SK-N-SH (cell line): ENCODE measurements around the gene PNPLA5. TPM values are rescaled to one million over a fixed set of nuclear protein-coding genes. Genes with fewer than 3 reads are reported as not detected.

ENCODE experiments used
- CTCF ChIA-PET: fragments of 300-600, 350-600 bp; formaldehyde crosslinking; extraction: SDS; loops from one replicate; lab custom pipeline; 2021; lab: Yijun Ruan, JAX
- POLR2A ChIA-PET: fragments of 350-600 bp; sonication (Branson Sonifier 250); formaldehyde crosslinking; extraction: SDS; loops from one replicate; lab custom pipeline; 2020; ENCODE audit warnings: antibody characterized with exemption, inconsistent platforms; lab: Yijun Ruan, JAX
- DNase-seq: peaks from one replicate; pipeline ENCODE4 v3.0.0; 2012
- H2AFZ ChIP-seq: fragments of 200-600 bp; sonication (generic); 2 replicates; pipeline ENCODE4 v1.8.1; 2016; ENCODE audit warnings: antibody characterized with exemption, mild to moderate bottlenecking, low read depth
- H3F3A ChIP-seq: fragments of 200-600 bp; sonication (generic); replicated peaks from 2 replicates; pipeline ENCODE3; 2016; ENCODE audit warnings: antibody characterized with exemption, mild to moderate bottlenecking; ENCODE audit not compliant: insufficient read depth
- H3K27ac ChIP-seq, 2 experiments: fragments of 200-500 bp in 1 of 2; fragments of 200-600 bp in 1 of 2; sonication (Bioruptor generic) in 1 of 2; sonication (generic), shearing (Covaris generic) in 1 of 2; 2 replicates each; pipeline versions ENCODE4 v1.5.1 to v1.6.1; 2014 to 2016; ENCODE audit warnings: low read depth in 2 of 2, inconsistent platforms in 1 of 2, low read length in 1 of 2, mild to moderate bottlenecking in 1 of 2, mixed read lengths in 1 of 2
- H3K27me3 ChIP-seq: fragments of 200-600 bp; sonication (generic), shearing (Covaris generic); 2 replicates; pipeline ENCODE4 v1.6.1; 2016; ENCODE audit warnings: mixed run types; ENCODE audit not compliant: insufficient read depth
- H3K36me3 ChIP-seq, 2 experiments: fragments of 200-500 bp in 1 of 2; fragments of 200-600 bp in 1 of 2; sonication (Bioruptor generic) in 1 of 2; sonication (generic) in 1 of 2; replicated peaks in 1 of 2; 2 replicates each; pipeline versions ENCODE3 to v1.5.1; 2014 to 2016; ENCODE audit warnings: low read length in 1 of 2, mild to moderate bottlenecking in 1 of 2; ENCODE audit not compliant: insufficient read depth in 2 of 2, control insufficient read depth in 1 of 2
- H3K4me1 ChIP-seq, 2 experiments: fragments of 200-500 bp in 1 of 2; fragments of 200-600 bp in 1 of 2; sonication (Bioruptor generic) in 1 of 2; sonication (generic), shearing (Covaris generic) in 1 of 2; 2 replicates each; pipeline versions ENCODE4 v1.5.1 to v1.6.1; 2014 to 2016; ENCODE audit warnings: low read depth in 1 of 2, low read length in 1 of 2, mixed run types in 1 of 2; ENCODE audit not compliant: insufficient read depth in 2 of 2, control insufficient read depth in 1 of 2
- H3K4me2 ChIP-seq: fragments of 200-600 bp; sonication (generic), shearing (Covaris generic); 2 replicates; pipeline ENCODE4 v1.6.1; 2017; ENCODE audit warnings: mixed run types
- H3K4me3 ChIP-seq, 2 experiments: fragments of 200-500 bp in 1 of 2; fragments of 200-600 bp in 1 of 2; sonication (Bioruptor generic) in 1 of 2; sonication (generic), shearing (Covaris generic) in 1 of 2; 2 replicates each; pipeline versions ENCODE4 v1.5.1 to v1.8.1; 2014 to 2016; ENCODE audit warnings: low read depth in 2 of 2, inconsistent platforms in 1 of 2, low read length in 1 of 2, mild to moderate bottlenecking in 1 of 2, mixed read lengths in 1 of 2, moderate library complexity in 1 of 2
- H3K79me2 ChIP-seq: fragments of 200-600 bp; sonication (generic); 2 replicates; pipeline ENCODE4 v1.8.1; 2017; ENCODE audit warnings: mild to moderate bottlenecking; ENCODE audit not compliant: insufficient read depth
- H3K9ac ChIP-seq: fragments of 200-600 bp; sonication (generic); 2 replicates; pipeline ENCODE4 v1.6.1; 2017; ENCODE audit warnings: mixed run types
- H3K9me2 ChIP-seq: fragments of 200-600 bp; sonication (generic); 2 replicates; pipeline ENCODE4 v1.6.1; 2017; ENCODE audit warnings: mixed run types
- H3K9me3 ChIP-seq: fragments of 200-600 bp; sonication (generic); 2 replicates; pipeline ENCODE4 v1.6.1; 2017; ENCODE audit warnings: mixed run types, mild to moderate bottlenecking, moderate library complexity
- H4K20me1 ChIP-seq: fragments of 200-600 bp; sonication (generic); 2 replicates; pipeline ENCODE4 v1.6.1; 2017; ENCODE audit warnings: mild to moderate bottlenecking, mixed run types; ENCODE audit not compliant: insufficient read depth
- CHD2 ChIP-seq: fragments of 150-350 bp; IDR thresholded peaks from 2 replicates; pipeline ENCODE4 v1.6.1; 2018; ENCODE audit warnings: low read length; ENCODE audit not compliant: partially characterized antibody
- EP300 ChIP-seq, 2 experiments: IDR thresholded peaks; 2 replicates each; pipeline versions ENCODE4 v1.4.0 to v1.6.1; 2012; ENCODE audit warnings: borderline replicate concordance in 1 of 2, low read depth in 1 of 2, low read length in 1 of 2
- EZH2phosphoT487 ChIP-seq: fragments of 200-600 bp; sonication (generic); IDR thresholded peaks from 2 replicates; pipeline ENCODE4 v1.6.1; 2017; ENCODE audit warnings: low read depth, mixed run types, mild to moderate bottlenecking, antibody characterized with exemption, moderate library complexity, borderline replicate concordance
- FOXJ3 ChIP-seq: sonication (generic); formaldehyde crosslinking; IDR thresholded peaks from 2 replicates; pipeline ENCODE4 v1.5.1; 2020; ENCODE audit warnings: mild to moderate bottlenecking, missing genetic modification reagents
- GABPA ChIP-seq: IDR thresholded peaks from 2 replicates; pipeline ENCODE4 v1.4.0; 2012; ENCODE audit warnings: low read depth, mild to moderate bottlenecking
- GATA2 ChIP-seq: sonication (generic); formaldehyde crosslinking; IDR thresholded peaks from 2 replicates; pipeline ENCODE4 v1.5.0; 2020; ENCODE audit warnings: mild to moderate bottlenecking, missing genetic modification reagents
- JUND ChIP-seq: IDR thresholded peaks from 2 replicates; pipeline ENCODE4 v1.4.0; 2012
- MXI1 ChIP-seq: IDR thresholded peaks from 2 replicates; pipeline ENCODE4 v1.6.1; 2012; ENCODE audit warnings: mild to moderate bottlenecking, low read depth, low read length, improper control_type of control experiment
- NRF1 ChIP-seq: IDR thresholded peaks from 2 replicates; pipeline ENCODE4 v1.6.1; 2012; ENCODE audit warnings: low read depth, mild to moderate bottlenecking, low read length
- POLR2AphosphoS5 ChIP-seq: IDR thresholded peaks from 2 replicates; pipeline ENCODE4 v1.6.1; 2012; ENCODE audit warnings: low read depth, low read length
- RAD21 ChIP-seq: IDR thresholded peaks from 2 replicates; pipeline ENCODE4 v1.6.1; 2012; ENCODE audit warnings: mild to moderate bottlenecking, low read length
- RFX5 ChIP-seq: IDR thresholded peaks from 2 replicates; pipeline ENCODE4 v1.6.1; 2012; ENCODE audit warnings: mild to moderate bottlenecking, improper control_type of control experiment, low read length
- SMC3 ChIP-seq: IDR thresholded peaks from 2 replicates; pipeline ENCODE4 v1.6.1; 2012; ENCODE audit warnings: low read depth, low read length, improper control_type of control experiment
- TAF1 ChIP-seq: IDR thresholded peaks from 2 replicates; pipeline ENCODE4 v1.6.1; 2012; ENCODE audit warnings: low read depth, mild to moderate bottlenecking, low read length, moderate library complexity, borderline replicate concordance
- USF1 ChIP-seq: IDR thresholded peaks from 2 replicates; pipeline ENCODE4 v1.4.0; 2012; ENCODE audit warnings: low read depth, borderline replicate concordance
- YY1 ChIP-seq: IDR thresholded peaks from 2 replicates; pipeline ENCODE4 v1.4.0; 2012; ENCODE audit warnings: low read depth, mild to moderate bottlenecking
- ZBTB33 ChIP-seq: IDR thresholded peaks from 2 replicates; pipeline ENCODE4 v1.4.0; 2012; ENCODE audit warnings: low read depth, borderline replicate concordance
- WGBS: methylation state at CpG from one replicate; pipeline ENCODE4 v1.1.6; 2017; ENCODE audit warnings: low lambda C conversion rate; 5-methylcytosine and 5-hydroxymethylcytosine counted together
- polyA plus RNA-seq, 3 experiments: library from polyadenylated mRNA; depleted of rRNA; stranded (reverse); fragments of >200 nt; gene quantifications; 2 replicates each; pipeline ENCODE4 v1.2.3, GENCODE V29; 2012

PNPLA5 gene
- polyA plus RNA-seq, 1 of the 3 experiments (the other 2 are of a cell fraction) = not detected

- H4K20me1 ChIP-seq = no peaks in the 10 kb centered on the region
- no peak for TF ChIP-seq EZH2phosphoT487
- no peak for TF ChIP-seq MXI1
- TF ChIP-seq YY1 = no peak
- no peak for TF ChIP-seq EP300 (IDR thresholded peaks at IDR 0.05; ENCODE audit: borderline replicate concordance in 1 of 2, low read depth in 1 of 2, low read length in 1 of 2)
- no peak for TF ChIP-seq GABPA
- no peak for TF ChIP-seq RFX5
- no peak for TF ChIP-seq RAD21
- TF ChIP-seq POLR2AphosphoS5 = no peak
- TF ChIP-seq ZBTB33 = no peak
- TF ChIP-seq USF1 = no peak
- TF ChIP-seq CHD2 = no peak
- no peak for TF ChIP-seq JUND
- no peak for TF ChIP-seq TAF1
- TF ChIP-seq, all 33 proteins: peak for 0
- Histone ChIP-seq H3K27ac (no peak overlapping the region), H2AFZ (no peak overlapping the region), H3K9ac (no peak overlapping the region), H3K9me2 (no peaks in the 10 kb centered on the region), H3K4me3 (no peak overlapping the region), H3K4me1 (peaks cover 0 to 7% of the 10 kb centered on the region in 2 experiments; a peak in 1 of 4 replicates), H3F3A (no peaks in the 10 kb centered on the region), H3K79me2 (peaks cover 10% of the 10 kb centered on the region; the same call in 1 of the 2 replicates), H3K9me3 (no peaks in the 10 kb centered on the region), H3K4me2 (no peak overlapping the region), H3K27me3 (no peaks in the 10 kb centered on the region), H3K36me3 (no peaks in the 10 kb centered on the region)
- WGBS = 89% methylated on average over 11 of the region's 14 CpGs
- POLR2A ChIA-PET = no interaction called here
- CTCF ChIA-PET = no interaction called here
- no peak for DNase-seq
Observed at GRCh38 chr22:43859621-43860020, 32.2 kb downstream of the PNPLA5 start.

GRCh38 chr22:43859176-43859575 is 32.6 kb downstream of the PNPLA5 start:
- no peak overlapping the region for H3K4me2 ChIP-seq
- peaks cover 10% of the 10 kb centered on the region; the same call in 1 of the 2 replicates for H3K79me2 ChIP-seq
- H3K9ac ChIP-seq = no peak overlapping the region
- H3K4me3 ChIP-seq = no peak overlapping the region
- WGBS = no CpG with 5 or more reads among the region's 7 CpGs
- H2AFZ ChIP-seq = no peak overlapping the region
- H3K27ac ChIP-seq = no peak overlapping the region
- CTCF ChIA-PET = no interaction called here
- TF ChIP-seq NRF1 = no peak
- TF ChIP-seq RAD21 = no peak
- TF ChIP-seq POLR2AphosphoS5 = no peak
- TF ChIP-seq ZBTB33 = no peak
- no peak for TF ChIP-seq FOXJ3 (CRISPR knock-in tag)
- no peak for TF ChIP-seq GATA2 (CRISPR knock-in tag)
- TF ChIP-seq USF1 = no peak
- no peak for TF ChIP-seq EZH2phosphoT487
- TF ChIP-seq SMC3 = no peak
- TF ChIP-seq, all 33 proteins: peak for 0
- no peaks in the 10 kb centered on the region for H3K36me3 ChIP-seq
- H3F3A ChIP-seq = no peaks in the 10 kb centered on the region
- no peaks in the 10 kb centered on the region for H3K9me3 ChIP-seq
- H3K9me2 ChIP-seq = no peaks in the 10 kb centered on the region
- DNase-seq = no peak
- POLR2A ChIA-PET = no interaction called here
- peaks cover 0 to 7% of the 10 kb centered on the region in 2 experiments; a peak in 1 of 4 replicates for H3K4me1 ChIP-seq
- H3K27me3 ChIP-seq = no peaks in the 10 kb centered on the region
- no peaks in the 10 kb centered on the region for H4K20me1 ChIP-seq
